Gastroesophageal sphincter (tissue), 4 donors: ENCODE data around the gene MIDN. TPM values are rescaled to one million over a fixed set of nuclear protein-coding genes. Genes with fewer than 3 reads are reported as not detected.

Experiments used
- ATAC-seq: fragments of 150-250 bp; one replicate; pipeline ENCODE4 v1.9.1; 2016; ENCODE audit warnings: mild to moderate bottlenecking, moderate library complexity
- H3K27ac ChIP-seq, 4 donors: fragments of 200-600 bp; sonication (generic) in 3 of 4; 1 replicate in 3 of 4; 2 replicates in 1 of 4; pipeline ENCODE4 v1.5.1; 2016 to 2019
- H3K27me3 ChIP-seq: fragments of 200-600 bp; sonication (generic); one replicate; pipeline ENCODE4 v1.5.1; 2019
- H3K36me3 ChIP-seq, 2 donors: fragments of 200-600 bp; sonication (generic); one replicate each; pipeline ENCODE4 v1.5.1; 2019; ENCODE audit warnings: control low read depth in 1 of 2
- H3K4me1 ChIP-seq, 3 donors: fragments of 200-600 bp; sonication (generic); 1 replicate in 2 of 3; 2 replicates in 1 of 3; pipeline ENCODE4 v1.5.1; 2016 to 2019; ENCODE audit warnings: control low read depth in 2 of 3
- H3K4me3 ChIP-seq, 2 donors: fragments of 200-600 bp; sonication (generic); one replicate each; pipeline ENCODE4 v1.5.1; 2019; ENCODE audit warnings: mild to moderate bottlenecking in 1 of 2, moderate library complexity in 1 of 2
- H3K9me3 ChIP-seq, 3 donors: fragments of 200-600 bp; sonication (generic); one replicate each; pipeline ENCODE4 v1.5.1; 2017 to 2019; ENCODE audit warnings: control low read depth in 2 of 3
- EP300 ChIP-seq: sonication (generic); formaldehyde crosslinking; IDR thresholded peaks from one replicate; pipeline ENCODE4 v1.6.1; 2017; ENCODE audit warnings: antibody characterized with exemption, mild to moderate bottlenecking
- POLR2A ChIP-seq, 2 donors: fragments of 450-650 bp; IDR thresholded peaks; one replicate each; pipeline ENCODE4 v1.6.1; 2017; ENCODE audit warnings: antibody characterized with exemption in 2 of 2, mild to moderate bottlenecking in 2 of 2, moderate library complexity in 1 of 2
- POLR2AphosphoS5 ChIP-seq: sonication (generic); formaldehyde crosslinking; IDR thresholded peaks from one replicate; pipeline ENCODE4 v1.6.1; 2017; ENCODE audit warnings: antibody characterized with exemption
- WGBS, 2 donors: methylation state at CpG; one replicate each; pipeline ENCODE4 v1.1.5; 2018; ENCODE audit warnings: low coverage in 1 of 2; 5-methylcytosine and 5-hydroxymethylcytosine counted together
- total RNA-seq, 4 donors: library from RNA; depleted of rRNA; stranded (reverse); fragments of >200 nt; gene quantifications; one replicate each; pipeline ENCODE4 v1.1.0, GENCODE V29; 2016
- TF ChIP-seq, protein P1 (sequence below), 4 experiments: fragments of 200-600 bp in 2 of 4; fragments of 450-650 bp in 2 of 4; sonication (generic) in 1 of 4; IDR thresholded peaks; one replicate each; pipeline ENCODE4 v1.5.1; 2017 to 2019; ENCODE audit warnings: antibody characterized with exemption in 4 of 4, mild to moderate bottlenecking in 2 of 4, moderate library complexity in 2 of 4

Gene MIDN
- total RNA-seq, 4 donors from 2014 or later = 20.0 to 40.1 (median 24.2) TPM

GRCh38 chr19:1280636-1281568, 32.5 kb downstream of the MIDN start:
- Histone ChIP-seq H3K27me3 (peaks cover 31% of the 10 kb centered on the region), H3K36me3 (peaks cover 0 to 30% of the 10 kb centered on the region in 2 donors), H3K27ac (no peak overlapping the region), H3K9me3 (no peaks in the 10 kb centered on the region), H3K4me1 (peaks cover 0 to 33% (median 8%) of the 10 kb centered on the region in 3 donors), H3K4me3 (no peak overlapping the region)
- WGBS, 2 donors = no CpG with 5 or more reads among the region's 53 CpGs
- no peak for TF ChIP-seq EP300
- ATAC-seq = no peak

DNA sequence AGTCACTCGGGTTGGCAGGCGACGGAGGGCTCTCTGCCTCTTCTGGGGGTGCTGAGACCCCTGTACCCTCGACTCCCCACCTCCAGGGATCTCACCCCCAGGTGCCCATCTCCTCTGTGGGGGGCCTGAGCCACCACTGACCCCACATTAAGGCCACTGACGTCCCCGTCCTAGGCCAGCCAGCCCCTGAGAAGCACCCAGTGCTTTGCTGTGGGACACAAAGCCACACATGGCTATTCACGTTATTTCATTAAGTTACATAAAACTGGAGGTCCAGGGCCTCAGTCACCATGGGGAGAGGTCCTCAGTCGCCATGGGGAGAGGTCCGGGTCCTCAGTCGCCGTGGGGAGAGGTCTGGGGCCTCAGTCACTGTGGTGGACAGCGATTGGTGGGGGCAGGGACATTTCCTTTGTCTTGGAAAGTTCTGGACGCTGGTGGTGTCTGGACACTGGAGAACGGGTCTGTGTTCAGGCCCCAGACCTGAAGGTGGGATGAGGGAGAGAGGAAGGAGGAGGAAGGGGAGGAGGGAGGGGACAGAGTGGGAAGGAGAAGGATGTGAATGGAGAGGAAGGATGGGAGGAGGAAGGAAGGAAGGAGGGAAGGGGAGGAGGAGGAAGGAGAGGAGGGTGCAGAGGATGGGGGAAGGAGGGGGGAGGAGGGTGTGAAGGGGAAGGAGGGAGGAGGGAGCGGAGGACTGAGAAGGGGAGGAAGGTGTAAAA, 33.3 kb downstream of the MIDN start:
- WGBS, 2 donors = 17 to 34% methylated on average over 1 to 8 of the region's 15 CpGs
- ATAC-seq = no peak
- H3K4me3 ChIP-seq = no peak overlapping the region
- H3K27me3 ChIP-seq = peaks cover 39% of the 10 kb centered on the region
- H3K27ac ChIP-seq = no peak overlapping the region
- H3K9me3 ChIP-seq = no peaks in the 10 kb centered on the region
- TF ChIP-seq, protein P1, sequence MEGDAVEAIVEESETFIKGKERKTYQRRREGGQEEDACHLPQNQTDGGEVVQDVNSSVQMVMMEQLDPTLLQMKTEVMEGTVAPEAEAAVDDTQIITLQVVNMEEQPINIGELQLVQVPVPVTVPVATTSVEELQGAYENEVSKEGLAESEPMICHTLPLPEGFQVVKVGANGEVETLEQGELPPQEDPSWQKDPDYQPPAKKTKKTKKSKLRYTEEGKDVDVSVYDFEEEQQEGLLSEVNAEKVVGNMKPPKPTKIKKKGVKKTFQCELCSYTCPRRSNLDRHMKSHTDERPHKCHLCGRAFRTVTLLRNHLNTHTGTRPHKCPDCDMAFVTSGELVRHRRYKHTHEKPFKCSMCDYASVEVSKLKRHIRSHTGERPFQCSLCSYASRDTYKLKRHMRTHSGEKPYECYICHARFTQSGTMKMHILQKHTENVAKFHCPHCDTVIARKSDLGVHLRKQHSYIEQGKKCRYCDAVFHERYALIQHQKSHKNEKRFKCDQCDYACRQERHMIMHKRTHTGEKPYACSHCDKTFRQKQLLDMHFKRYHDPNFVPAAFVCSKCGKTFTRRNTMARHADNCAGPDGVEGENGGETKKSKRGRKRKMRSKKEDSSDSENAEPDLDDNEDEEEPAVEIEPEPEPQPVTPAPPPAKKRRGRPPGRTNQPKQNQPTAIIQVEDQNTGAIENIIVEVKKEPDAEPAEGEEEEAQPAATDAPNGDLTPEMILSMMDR (IDR thresholded peaks at IDR 0.05) = no peak
- TF ChIP-seq EP300 (no peak), POLR2AphosphoS5 (no peak), POLR2A (IDR thresholded peaks at IDR 0.05) (no peak)
- peaks cover 0 to 30% of the 10 kb centered on the region in 2 donors for H3K36me3 ChIP-seq
- peaks cover 0 to 30% (median 5%) of the 10 kb centered on the region in 3 donors for H3K4me1 ChIP-seq

GRCh38 chr19:1282588-1283206, 34.3 kb downstream of the MIDN start:
- no peak for ATAC-seq
- Histone ChIP-seq H3K4me1 (peaks cover 0 to 34% (median 3%) of the 10 kb centered on the region in 3 donors), H3K9me3 (no peaks in the 10 kb centered on the region), H3K4me3 (no peak overlapping the region), H3K36me3 (peaks cover 0 to 21% of the 10 kb centered on the region in 2 donors), H3K27ac (no peak overlapping the region), H3K27me3 (peaks cover 48% of the 10 kb centered on the region)
- WGBS, 2 donors = 100% methylated on average over 1 of the region's 18 CpGs; no CpG with 5 or more reads in 1 of the 2 donors
- TF ChIP-seq, protein P1 (IDR thresholded peaks at IDR 0.05) = no peak
- no peak for TF ChIP-seq POLR2AphosphoS5
- no peak for TF ChIP-seq EP300
- TF ChIP-seq POLR2A (IDR thresholded peaks at IDR 0.05) = no peak

DNA sequence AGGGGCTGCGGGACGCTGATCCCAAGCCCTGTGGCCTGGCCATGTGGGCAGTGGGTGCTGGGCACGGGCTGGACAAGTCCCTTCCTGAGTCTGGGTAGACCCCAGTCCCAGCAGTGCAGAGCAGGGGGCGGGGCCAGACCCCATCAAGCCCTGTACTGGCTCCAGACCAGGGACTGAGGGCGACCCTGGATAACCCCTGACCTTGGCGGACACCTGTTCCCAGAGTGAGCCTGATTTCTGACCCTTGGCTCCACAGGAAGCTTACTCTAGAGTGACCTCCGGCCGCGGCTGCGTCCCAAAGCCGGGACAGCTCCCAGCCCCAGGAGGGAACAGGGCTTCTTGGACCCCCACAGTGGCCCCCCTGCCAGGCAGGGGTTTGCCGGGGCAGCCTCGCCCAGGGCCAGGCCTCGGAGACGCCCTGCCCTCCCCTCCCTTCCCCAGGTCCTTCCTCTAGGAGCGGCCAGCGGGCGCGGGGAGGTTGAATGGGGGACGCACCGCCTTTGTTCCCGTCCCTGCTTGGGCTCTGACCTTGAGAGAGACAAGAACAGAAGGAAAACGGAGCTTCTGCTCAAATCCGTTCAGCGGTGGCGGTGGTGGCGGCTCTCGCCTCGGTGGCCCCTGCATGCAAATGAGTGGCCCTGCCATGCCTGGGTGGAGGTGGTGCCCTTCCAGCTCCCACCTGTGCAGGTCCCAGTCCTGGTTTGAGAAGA, 35.0 kb downstream of the MIDN start:
- peaks cover 0 to 37% (median 3%) of the 10 kb centered on the region in 3 donors for H3K4me1 ChIP-seq
- H3K9me3 ChIP-seq = no peaks in the 10 kb centered on the region
- no peak overlapping the region for H3K27ac ChIP-seq
- 67% methylated on average over 3 of the region's 29 CpGs; no CpG with 5 or more reads in 1 of the 2 donors for WGBS, 2 donors
- H3K4me3 ChIP-seq = no peak overlapping the region
- peaks cover 0 to 15% of the 10 kb centered on the region in 2 donors for H3K36me3 ChIP-seq
- TF ChIP-seq, protein P1 (IDR thresholded peaks at IDR 0.05) = no peak
- TF ChIP-seq POLR2A (IDR thresholded peaks at IDR 0.05) (no peak), EP300 (no peak), POLR2AphosphoS5 (no peak)
- peaks cover 55% of the 10 kb centered on the region for H3K27me3 ChIP-seq
- no peak for ATAC-seq

GRCh38 chr19:1283917-1284292, 35.5 kb downstream of the MIDN start:
- no peak for ATAC-seq
- no CpG with 5 or more reads among the region's 12 CpGs for WGBS, 2 donors
- peaks cover 60% of the 10 kb centered on the region for H3K27me3 ChIP-seq
- H3K4me1 ChIP-seq = peaks cover 0 to 37% (median 3%) of the 10 kb centered on the region in 3 donors
- TF ChIP-seq, protein P1 (IDR thresholded peaks at IDR 0.05) = no peak
- no peak for TF ChIP-seq POLR2AphosphoS5
- no peak for TF ChIP-seq EP300
- TF ChIP-seq POLR2A (IDR thresholded peaks at IDR 0.05) = no peak
- peaks cover 0 to 10% of the 10 kb centered on the region in 2 donors for H3K36me3 ChIP-seq
- H3K4me3 ChIP-seq = no peak overlapping the region
- H3K9me3 ChIP-seq = no peaks in the 10 kb centered on the region
- no peak overlapping the region for H3K27ac ChIP-seq
